GM19395 (cell line): ENCODE data around the gene MAD1L1.
"Not testable (repeated sequence)": the region's sequence is repeated elsewhere in the genome, so short reads cannot be mapped to it uniquely, and the experiment has no call there.

Experiments
- ATAC-seq: cut with Tn5 transposase; IDR thresholded peaks from one replicate; pipeline ENCODE4 v1.9.1; 2021; ENCODE audit warnings: mild to moderate bottlenecking, moderate library complexity; ENCODE audit not compliant: unreplicated experiment

Gene MAD1L1

GRCh38 chr7:1848911-1849311 lies 383.8 kb downstream of the MAD1L1 start:
- ATAC-seq, result no peak

GRCh38 chr7:1848013-1848640 lies 384.6 kb downstream of the MAD1L1 start:
- ATAC-seq, result no peak

GRCh38 chr7:1847260-1848001 lies 385.3 kb downstream of the MAD1L1 start:
- ATAC-seq, result no peak

- no peak for ATAC-seq
These were observed 386.2 kb downstream of the MAD1L1 start for GRCh38 chr7:1846331-1847065.

- ATAC-seq, result no peak
These were observed 387.0 kb downstream of the MAD1L1 start for GRCh38 chr7:1845536-1846311.

- ATAC-seq, result no peak
These were observed 387.8 kb downstream of the MAD1L1 start for GRCh38 chr7:1844951-1845390.

GRCh38 chr7:1844336-1844950 lies 388.3 kb downstream of the MAD1L1 start:
- no peak for ATAC-seq

GRCh38 chr7:1843921-1844335 lies 388.8 kb downstream of the MAD1L1 start:
- ATAC-seq, result no peak

- ATAC-seq, result no peak
These were observed 389.4 kb downstream of the MAD1L1 start for GRCh38 chr7:1843271-1843861.

GRCh38 chr7:1842321-1843221 lies 390.2 kb downstream of the MAD1L1 start:
- no peak for ATAC-seq

- not testable (repeated sequence) for ATAC-seq
These were observed 391.3 kb downstream of the MAD1L1 start for GRCh38 chr7:1841286-1842021.

GRCh38 chr7:1840744-1841143 lies 392.0 kb downstream of the MAD1L1 start:
- not testable (repeated sequence) for ATAC-seq

GRCh38 chr7:1839701-1840100 lies 393.0 kb downstream of the MAD1L1 start:
- ATAC-seq, result no peak

- ATAC-seq, result not testable (repeated sequence)
These were observed 393.7 kb downstream of the MAD1L1 start for GRCh38 chr7:1838911-1839531.

GRCh38 chr7:1838544-1838872 lies 394.2 kb downstream of the MAD1L1 start:
- not testable (repeated sequence) for ATAC-seq

GRCh38 chr7:1837696-1838543 lies 394.8 kb downstream of the MAD1L1 start:
- ATAC-seq, result not testable (repeated sequence)

- not testable (repeated sequence) for ATAC-seq
These were observed 400.7 kb downstream of the MAD1L1 start for GRCh38 chr7:1831933-1832535.
